ENCODE results near the gene CS.
"Not testable (repeated sequence)": the region's sequence is repeated elsewhere in the genome, so short reads cannot be mapped to it uniquely, and the experiment has no call there.

The CS gene

DNA sequence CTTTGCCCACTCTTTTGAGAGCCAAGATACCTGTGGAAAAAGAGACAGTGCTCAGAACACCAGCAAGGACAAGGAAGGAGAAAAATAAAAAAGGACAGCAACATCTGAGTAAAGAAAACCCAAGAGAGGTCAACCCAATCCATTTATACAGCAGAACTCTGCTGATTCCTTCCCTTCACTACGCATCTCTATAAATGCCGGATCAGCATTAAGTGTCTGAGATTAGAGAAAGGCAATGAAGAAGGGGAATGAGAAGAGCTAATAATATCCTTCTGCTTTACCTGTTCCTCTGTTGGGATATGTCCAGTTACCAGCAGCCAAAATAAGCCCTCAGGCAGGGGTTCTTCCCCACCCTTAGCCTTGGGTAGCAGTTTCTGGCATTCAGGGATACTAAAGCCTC is 17.6 kb downstream of the CS start:
- DNase-seq (ENCODE audit: low read depth in 1 of 2, low spot score in 1 of 2) = no peak

DNA sequence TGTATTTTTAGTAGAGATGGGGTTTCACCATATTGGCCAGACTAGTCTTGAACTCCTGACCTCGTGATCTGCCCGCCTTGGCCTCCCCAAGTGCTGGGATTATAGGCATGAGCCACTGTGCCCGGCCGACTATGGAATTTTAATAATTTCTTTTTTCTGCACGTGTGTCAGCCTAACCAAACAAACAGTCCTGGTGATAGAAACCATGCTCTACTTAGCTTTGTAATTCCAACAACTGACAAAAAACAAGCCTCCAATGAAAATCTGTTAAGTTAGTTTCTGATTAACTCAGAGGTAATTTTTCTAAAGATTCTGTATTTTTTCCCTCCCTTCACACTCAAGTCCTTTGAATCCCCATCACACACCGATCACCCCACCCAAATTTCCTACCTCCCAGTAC is 18.1 kb downstream of the CS start:
- DNase-seq (ENCODE audit: low read depth in 1 of 2, low spot score in 1 of 2) = no peak

DNA sequence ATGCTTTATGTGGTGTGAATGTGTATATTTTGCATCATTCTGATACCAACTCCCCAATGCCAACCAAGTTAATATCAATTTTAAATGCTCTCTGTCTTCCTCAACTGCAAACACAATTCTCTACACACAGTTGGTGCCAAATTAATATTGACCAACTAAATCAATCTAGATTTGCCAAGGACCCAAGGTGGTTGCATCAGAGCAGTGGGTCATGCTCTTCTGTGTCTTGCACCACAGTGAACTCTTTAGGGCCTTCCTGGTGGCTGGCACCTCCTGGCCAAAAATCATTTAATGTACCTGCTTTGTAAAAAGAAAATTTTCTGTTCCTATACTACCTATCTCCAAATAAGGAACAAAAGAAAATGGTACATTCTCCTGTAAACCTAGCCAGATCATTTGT is 19.3 kb downstream of the CS start:
- no peak for DNase-seq (ENCODE audit: low read depth in 1 of 2, low spot score in 1 of 2)

DNA sequence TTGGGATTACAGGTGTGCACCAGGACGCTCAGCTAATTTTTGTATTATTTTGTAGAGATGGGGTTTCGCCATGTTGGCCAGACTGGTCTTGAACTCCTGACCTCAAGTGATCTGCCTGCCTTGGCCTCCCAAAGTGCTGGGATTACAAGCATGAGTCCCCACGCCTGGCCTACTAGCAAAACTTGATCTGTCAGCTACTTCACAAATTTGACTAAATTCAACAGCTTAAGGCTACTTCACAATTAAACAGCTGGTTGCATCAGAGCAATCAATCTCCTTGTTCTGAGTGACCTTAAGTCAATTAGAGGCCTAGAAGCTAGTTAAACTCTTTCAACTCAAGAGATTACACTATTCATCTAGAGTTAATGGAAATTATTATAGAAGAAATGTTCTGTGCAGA is 21.2 kb downstream of the CS start:
- no peak for DNase-seq (ENCODE audit: low read depth in 1 of 2, low spot score in 1 of 2)

DNA sequence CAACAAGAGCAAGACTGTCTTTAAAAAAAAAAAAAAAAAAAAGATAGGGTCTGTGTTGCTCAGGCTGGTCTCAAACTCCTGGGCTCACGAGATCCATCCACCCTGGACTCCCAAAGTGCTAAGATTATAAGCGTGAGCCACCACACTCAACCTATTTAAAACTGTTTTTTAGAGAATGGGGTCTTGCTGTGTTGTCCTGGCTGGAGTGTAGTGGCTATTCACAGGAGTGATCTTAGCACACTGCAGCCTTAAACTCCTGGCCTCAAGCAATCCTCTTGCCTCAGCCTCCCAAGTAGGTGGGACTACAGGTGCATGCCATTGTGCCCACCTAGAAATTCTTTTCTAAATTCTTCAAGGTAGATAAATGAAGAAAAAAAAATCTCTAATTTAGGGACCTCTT is 25.8 kb downstream of the CS start:
- no peak for DNase-seq (ENCODE audit: low read depth in 1 of 2, low spot score in 1 of 2)

DNA sequence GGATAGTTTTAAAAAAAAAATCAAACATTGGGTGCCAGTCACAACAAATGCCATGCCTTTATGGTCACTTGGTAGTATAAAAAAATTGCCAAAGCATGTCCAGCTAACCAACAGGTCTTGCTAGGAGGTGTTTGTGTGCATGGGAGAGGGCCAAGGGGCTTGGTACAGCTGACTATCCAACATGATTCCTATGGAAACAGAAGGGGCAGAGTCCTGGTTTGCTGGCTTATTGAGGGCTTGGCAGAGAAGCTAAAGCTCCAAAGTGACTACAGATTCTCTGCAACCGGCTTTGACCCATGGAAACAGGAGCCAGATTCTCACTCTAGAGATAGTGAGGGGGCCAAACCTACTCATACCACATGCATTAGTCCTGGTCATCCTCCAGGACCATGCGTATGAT is 27.7 kb downstream of the CS start:
- DNase-seq (ENCODE audit: low read depth in 1 of 2, low spot score in 1 of 2) = not testable (repeated sequence)

DNA sequence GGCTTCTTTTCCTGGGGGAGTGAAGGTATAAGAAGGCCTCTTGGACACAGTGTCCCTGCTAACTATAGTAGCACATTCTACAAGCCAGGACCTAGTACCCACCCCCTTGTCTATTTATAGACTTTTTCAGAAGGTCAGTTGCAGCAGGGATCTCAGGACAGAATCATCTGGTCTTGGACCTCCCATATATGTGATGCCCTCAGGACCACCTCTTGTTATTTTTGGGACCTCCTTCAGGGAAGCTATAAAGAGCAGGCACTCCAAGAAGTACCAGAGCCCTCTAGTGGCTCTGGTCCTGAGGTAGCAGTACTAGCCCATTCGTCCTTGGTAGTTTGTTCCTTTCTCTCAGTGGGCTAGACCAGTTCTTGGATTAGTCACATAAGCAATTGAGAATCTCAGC is 29.1 kb downstream of the CS start:
- DNase-seq (ENCODE audit: low read depth in 1 of 2, low spot score in 1 of 2) = no peak

DNA sequence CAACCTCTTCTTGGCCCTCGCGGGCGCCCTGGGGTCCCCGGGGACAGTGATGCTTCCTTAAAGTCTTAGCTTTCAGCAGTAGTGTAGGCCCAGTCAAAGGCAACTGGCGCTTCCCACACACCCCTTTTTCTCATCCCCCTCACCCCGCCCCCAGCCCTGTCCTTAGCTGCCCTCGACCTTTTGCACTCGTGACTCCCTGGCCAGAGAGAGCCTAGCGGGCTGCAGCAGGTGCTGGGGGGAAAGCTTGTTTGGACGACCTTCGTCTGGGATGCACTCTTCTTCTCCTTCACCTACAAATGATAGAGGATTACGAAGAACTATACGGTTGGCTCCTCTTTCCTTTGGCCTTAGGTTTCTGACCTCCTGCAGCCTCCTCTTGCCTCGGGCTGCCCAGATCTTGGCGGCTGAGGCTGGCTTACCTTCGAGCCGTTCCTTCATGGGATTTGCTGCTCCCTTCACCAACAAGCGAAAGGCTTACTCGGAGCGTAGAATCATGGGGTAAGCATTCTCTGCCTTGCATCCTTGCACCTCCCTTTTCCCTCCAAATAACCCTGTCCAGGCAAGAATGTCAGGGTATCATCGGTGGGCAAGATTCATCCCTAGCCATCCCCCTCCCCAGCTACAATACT is 32.6 kb downstream of the CS start:
- DNase-seq (ENCODE audit: low read depth in 1 of 2, low spot score in 1 of 2) = no peak

DNA sequence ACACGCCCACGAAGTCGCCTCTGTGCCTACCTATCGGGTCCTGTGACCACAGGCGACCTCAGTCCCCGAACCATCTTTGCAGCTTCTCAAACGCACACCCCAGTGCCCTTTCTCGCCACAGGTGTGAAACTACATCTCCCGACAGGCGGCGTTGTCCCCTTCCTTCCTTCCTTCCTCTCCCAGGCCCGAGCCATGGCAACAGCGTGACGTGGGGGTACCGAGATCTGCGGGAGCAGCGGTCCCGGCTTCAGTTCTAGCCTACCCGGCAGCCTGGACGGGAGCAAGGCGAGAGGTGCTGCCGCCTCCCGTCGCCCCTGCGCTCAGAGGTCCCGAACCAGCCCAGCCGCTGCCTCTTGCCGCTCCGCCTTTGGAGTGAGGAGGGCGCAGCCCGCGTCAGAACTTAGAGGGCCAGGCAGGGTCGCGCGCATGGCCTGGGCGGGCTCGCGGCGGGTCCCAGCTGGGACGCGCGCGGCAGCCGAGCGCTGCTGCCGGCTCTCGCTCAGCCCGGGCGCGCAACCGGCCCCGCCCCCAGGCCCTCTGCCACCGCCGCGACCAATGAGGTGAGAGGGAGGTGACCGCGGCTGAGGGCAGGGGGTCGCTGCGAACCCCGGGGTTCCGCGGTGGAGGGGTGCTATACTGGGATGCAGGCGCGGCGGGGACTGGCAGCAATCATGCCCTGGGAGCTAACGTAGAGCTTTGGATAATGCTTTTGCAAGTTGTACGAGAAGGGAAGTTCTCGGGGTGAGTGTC is 33.3 kb downstream of the CS start, which contains the start of gene COQ10A:
Gene COQ10A (plus strand): TSS at position 250 of the 750 bp plus-strand sequence. CDS start 177 bp downstream, at position 427.
- DNase-seq (ENCODE audit: low read depth in 1 of 2, low spot score in 1 of 2) = peak; percentile 66 to 84

DNA sequence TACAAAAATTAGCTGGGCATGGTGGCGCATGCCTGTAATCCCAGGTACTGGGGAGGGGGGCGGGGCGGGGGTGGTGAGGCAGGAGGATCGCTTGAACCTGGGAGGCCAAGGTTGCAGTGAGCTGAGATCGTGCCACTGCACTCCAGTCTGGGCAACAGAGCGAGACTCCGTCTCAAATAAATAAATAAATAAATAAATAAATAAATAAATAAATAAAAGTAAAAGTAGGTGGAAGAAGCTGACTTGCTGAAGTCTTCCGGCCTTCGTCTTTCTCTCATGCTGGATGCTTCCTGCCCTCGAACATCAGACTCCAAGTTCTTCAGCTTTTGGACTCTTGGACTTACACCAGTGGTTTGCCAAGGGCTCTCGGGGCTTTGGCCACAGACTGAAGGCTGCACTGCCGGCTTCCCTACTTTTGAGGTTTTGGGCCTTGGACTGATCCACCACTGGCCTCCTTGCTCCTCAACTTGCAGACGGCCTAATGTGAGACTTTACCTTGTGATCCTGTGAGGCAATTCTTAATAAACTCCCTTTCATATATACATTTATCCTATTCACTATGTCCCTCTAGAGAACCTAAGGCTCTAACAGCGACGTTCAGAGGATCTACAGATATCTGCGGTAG is 34.0 kb downstream of the CS start:
- DNase-seq (ENCODE audit: low read depth in 1 of 2, low spot score in 1 of 2) = not testable (repeated sequence)

DNA sequence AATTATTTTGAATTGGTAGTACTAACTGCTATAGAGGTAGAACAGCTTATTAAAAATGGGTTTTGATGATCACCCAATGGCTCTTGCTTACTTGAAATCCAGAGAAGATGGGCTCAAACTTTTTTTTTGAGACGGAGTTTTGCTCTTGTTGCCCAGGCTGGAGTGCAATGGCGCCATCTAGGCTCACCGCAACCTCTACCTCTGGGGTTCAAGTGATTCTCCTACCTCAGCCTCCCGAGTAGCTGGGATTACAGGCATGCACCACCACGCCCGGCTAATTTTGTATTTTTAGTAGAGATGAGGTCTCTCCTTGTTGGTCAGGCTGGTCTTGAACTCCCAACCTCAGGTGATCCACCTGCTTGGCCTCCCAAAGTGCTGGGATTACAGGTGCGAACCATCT is 37.2 kb downstream of the CS start:
- not testable (repeated sequence) for DNase-seq (ENCODE audit: low read depth in 1 of 2, low spot score in 1 of 2)

DNA sequence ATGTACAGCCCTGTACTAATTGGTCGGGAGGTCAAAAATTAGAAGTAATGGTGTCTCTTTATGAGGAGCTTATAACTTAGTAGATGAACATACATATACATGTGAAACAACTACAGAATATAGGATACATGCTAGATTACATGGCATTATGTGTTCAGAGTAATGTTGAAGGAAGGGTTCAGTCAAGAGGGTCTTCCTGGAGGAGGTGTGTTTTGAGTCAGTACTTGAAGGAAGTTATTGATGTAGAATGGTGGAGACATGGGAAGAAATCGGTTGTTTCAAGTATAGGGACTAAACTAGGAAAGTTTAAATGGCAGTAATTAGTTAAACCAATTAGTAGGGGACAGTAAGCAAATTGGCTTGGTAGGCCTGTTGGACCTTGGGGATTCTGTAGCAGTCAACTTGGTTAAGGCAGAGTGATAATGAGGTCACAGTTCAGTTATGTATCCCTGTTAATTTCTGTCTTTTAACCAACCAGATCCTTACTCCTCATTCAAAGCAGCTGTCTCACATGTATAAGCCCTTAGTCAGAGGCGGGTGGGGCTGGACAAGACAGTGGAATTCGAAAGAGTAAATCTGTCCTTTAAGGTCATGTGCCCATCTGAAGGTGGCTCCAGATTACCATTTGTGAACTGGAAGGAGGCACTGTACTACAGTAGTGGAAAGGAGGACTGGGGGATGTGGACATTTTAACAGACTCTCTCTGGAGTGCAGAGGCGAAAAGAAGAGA is 38.5 kb downstream of the CS start:
- no peak for DNase-seq (ENCODE audit: low read depth in 1 of 2, low spot score in 1 of 2)

DNA sequence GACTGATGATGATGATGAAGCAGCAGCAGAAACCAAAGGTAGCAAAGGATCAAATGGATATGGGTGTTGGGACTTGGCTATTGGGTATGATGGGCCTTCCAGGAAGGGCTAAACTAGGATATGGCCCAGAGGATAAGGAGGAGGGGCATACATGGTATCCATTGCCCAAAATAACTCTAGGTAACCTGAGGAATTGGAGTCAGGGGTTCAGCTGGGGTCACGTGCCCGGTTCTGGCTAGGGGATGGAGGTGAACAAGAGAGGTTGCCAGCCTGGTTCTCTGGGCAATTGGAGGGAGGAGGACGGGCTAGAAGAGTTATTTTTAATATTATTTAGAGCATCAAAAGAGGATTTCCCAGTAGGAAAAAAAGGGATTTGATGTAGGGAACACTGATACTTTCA is 39.2 kb downstream of the CS start:
- no peak for DNase-seq (ENCODE audit: low read depth in 1 of 2, low spot score in 1 of 2)

DNA sequence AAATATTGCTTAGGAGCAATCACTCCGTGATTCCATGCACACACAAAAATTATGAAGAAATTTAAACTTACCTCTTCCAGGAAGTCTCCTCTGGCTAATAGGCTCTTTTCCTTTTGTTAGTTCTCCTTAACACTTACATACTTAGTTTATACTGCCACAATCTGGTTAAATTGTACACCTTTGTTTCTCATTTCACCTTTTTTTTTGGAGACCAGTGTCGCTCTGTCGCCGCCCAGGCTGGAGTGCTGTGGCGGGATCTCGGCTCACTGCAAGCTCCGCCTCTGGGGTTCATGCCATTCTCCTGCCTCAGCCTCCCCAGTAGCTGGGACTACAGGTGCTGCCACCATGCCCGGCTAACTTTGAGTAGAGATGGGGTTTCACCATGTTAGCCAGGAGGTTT is 39.8 kb downstream of the CS start:
- DNase-seq (ENCODE audit: low read depth in 1 of 2, low spot score in 1 of 2) = no peak

DNA sequence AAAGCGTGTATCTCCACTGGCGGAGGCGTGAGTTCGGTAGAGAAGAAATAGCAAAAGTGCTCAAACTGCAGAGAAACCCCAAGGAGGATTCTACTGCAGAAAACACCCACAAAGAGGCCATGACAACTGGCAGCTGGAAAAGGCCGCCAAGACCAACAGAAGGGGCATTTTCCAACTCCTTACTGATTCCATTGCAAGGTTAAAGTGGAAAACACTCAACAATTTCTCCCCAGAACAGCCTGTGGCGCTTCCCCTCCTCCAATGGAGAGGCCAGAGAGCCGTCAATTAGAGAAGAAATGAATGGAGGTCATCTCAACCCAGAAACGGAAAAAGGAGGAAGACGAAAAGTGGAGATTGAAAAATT is 41.3 kb downstream of the CS start:
- DNase-seq (ENCODE audit: low read depth in 1 of 2, low spot score in 1 of 2) = no peak

DNA sequence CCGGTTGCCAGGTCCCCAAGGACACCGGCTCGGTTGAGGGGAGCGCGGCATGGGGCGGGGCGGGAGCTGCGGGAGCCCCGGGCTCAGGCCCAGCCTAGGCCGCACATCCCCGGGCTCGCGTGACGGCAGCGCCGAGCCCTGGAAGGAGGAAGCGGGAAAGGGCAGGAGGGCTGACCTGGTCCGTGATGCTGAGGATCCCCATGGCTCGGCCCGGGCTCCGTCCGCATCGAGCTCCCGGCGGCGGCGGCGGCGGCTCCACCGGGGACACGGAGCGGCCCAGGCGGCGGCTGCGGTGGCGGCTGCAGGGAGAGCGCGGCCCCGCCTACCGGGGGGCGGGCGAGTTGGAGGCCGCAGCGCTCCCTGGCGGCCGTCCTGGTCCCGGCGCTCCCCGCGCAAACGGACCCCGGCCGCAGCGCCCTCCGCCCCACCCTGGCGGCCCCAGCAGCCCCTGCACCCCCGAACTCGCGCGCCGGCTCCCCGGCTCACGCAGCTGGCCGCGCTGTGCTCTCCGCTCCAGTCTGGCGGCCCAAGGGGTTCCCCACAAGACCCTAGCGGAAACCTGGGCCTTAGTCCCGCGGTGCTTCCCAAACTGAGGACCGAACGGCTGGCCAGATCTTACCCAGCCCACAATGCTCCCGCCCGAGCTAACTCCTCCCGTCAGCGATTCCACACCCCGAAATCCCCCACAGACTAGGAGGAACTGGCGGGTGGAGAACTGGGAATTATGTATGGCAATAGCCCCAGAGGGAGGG is 41.9 kb downstream of the CS start, which contains the start of gene ANKRD52:
Gene ANKRD52 (minus strand): TSS at position 317 of the 752 bp plus-strand sequence. CDS start 115 bp downstream, at position 202.
- peak; percentile 65 for DNase-seq (ENCODE audit: low read depth in 1 of 2, low spot score in 1 of 2)

DNA sequence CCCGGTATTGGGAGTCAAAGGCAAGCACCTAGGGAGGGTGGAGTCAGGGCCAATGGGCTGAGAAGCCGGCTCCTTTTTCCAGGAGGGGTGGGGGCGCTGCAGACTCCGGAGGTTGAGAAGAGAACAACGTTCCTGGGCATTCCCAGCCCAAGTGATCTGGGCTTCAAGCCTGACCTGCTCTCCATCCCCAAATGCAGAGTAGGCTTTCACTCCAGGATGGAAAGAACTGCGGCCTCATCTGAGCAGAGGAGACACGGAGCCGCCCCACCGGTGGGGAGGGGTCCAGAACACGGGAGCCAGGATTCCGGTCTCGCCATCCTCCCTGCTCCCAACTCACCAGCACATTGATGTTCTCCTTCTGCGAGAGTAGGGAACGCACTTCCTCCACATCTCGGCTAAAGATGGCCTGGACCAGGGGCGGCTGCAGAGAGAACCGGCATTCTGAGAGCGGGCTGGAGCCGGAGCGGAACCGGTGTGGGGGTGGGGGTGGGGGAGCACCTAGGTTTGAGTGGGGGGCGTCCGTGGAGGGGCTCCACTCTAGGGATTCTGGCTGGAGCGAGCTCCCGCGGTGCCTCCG is 42.6 kb downstream of the CS start:
- DNase-seq (ENCODE audit: low read depth in 1 of 2, low spot score in 1 of 2) = no peak

DNA sequence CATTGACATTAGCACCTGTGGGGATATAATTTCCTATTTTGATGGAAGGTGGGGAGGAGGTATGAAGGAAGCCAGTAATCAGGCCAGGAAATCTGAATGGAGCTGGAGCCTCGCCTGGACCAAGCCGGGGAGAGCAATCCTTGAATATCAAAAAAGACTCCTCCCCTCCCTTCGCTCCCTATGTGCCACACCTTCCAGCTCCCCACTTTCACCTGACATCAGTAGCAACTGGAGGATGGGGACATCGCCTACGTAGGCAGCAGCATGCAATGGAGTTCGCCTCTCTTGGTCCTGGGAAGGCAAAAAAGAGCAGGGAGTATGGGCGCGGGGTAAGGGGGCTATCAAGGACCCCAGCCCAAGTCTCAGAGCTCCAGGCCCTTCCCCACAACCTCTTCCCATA is 43.1 kb downstream of the CS start:
- DNase-seq (ENCODE audit: low read depth in 1 of 2, low spot score in 1 of 2) = no peak

DNA sequence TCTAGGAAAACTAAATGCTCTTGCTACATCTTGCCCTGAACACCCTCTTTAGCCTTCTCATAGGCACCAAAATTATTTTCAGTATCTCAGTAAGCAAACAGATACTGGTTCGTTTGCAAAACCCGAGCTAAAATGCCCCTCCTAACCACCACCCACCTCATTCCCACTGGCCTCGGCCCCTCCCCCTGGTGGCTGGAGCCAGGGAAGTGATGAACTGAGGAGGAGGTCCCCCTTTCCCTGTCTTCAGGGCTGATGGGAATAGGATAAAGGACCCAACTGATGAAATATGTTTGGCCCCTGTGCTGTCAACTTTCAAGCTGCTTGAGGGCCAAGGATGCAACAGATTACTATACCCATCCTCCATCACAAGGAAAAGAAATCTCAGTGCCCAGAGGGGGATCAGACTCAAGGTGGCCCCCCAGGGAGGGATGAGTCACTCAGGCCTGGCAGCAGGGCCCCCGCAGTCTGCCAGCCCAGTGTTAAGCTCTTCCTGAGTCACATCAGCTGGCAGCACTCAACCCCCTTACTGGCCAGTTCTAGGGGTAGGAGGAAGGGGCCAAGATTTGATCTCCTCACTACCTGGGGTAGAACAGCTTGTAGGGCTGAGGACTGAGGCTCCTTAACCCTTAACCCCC is 43.7 kb downstream of the CS start:
- no peak for DNase-seq (ENCODE audit: low read depth in 1 of 2, low spot score in 1 of 2)

DNA sequence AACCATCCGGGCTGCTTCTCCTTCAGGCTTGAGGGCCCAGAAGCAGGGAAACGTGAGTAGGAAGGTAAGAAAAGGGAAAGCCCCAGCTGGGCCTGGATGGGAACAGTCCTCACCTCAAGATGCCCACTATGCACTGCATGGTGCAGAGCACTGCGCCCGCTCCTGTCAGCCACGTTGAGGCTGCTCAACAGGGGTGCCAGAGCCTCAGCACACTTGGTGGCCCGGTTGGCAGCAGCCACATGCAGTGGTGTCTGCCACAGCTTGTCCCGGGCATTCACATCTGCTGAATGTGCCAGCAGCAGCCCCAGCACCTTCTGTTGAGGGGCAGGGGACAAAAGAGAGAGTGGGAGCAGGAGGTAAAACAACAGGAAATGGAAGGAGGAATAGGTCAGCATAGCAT is 44.5 kb downstream of the CS start:
- no peak for DNase-seq (ENCODE audit: low read depth in 1 of 2, low spot score in 1 of 2)
